Hypothalamus (tissue), 51 donors: ENCODE results near the gene ADAMTS17.

Experiments used
- DNase-seq, 51 donors: peaks; one replicate each; lab custom pipeline; 2025; lab: John Stamatoyannopoulos, UW

The ADAMTS17 gene

DNA sequence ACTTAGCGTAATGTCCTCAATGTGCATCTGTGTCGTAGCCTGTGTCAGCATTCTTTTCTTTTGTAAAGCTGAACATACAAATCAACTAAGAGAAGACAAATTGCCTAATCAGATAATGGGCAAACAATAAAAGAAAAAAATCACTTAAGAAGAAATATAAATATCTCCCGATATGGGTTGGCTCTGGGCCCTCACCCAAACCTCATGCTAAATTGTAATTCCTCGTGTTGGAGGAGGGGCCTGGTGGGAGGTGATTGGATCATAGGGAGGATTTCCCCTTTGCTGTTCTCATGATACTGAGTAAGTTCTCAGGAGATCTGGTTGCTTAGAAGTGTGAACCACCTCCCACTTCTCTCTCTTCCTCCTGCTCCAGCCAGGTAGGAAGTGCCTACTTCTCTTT, 323.6 kb downstream of the ADAMTS17 start:
- DNase-seq, result no peak

- DNase-seq, result no peak
Measured at GRCh38 chr15:100017140-100017539, 324.6 kb downstream of the ADAMTS17 start.

GRCh38 chr15:100016632-100017031, 325.1 kb downstream of the ADAMTS17 start:
- DNase-seq, result no peak

DNA sequence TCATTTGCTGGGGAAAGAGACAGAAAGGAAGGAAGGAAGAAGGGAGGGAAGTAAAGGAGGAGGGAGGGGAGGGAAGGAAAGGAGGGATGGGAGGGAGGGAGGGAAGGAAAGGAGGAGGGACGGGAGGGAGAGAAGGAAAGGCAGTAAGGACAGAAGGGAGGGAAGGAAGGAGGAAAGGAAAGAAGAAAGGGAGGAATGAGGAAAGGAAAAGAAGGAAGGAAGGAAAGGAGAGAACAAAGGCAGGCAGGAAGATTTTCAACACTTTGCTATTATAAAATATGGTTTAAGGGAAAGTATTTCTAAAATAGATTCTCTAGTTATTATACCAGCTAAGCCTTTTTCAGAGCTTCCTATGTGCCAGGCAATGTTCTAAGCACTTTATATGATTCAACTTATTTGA, 330.5 kb downstream of the ADAMTS17 start:
- no peak for DNase-seq

- no peak for DNase-seq
Measured at GRCh38 chr15:100009372-100009771, 332.4 kb downstream of the ADAMTS17 start.

- no peak for DNase-seq
Measured at GRCh38 chr15:100008258-100008657, 333.5 kb downstream of the ADAMTS17 start.

DNA sequence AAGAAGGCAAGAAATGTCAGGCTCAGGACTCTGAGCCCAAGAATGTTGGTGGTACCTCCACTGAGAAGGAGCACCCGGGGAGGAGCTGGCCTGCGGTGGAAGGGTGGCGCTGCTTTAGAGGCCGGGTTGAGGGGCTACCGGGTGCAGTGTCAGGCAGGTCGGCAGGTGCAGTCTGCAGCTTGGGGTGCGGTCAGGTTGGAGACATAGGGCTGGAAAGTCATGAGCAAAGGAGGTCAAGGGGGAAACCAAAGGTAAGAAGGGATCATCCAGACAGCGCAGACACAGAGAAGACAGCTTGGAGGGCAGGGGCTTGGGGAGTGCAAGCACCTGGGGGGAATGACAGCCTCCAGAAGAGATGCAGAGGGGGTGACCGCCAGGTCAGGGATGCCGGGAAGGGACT, 334.2 kb downstream of the ADAMTS17 start:
- DNase-seq, result no peak

GRCh38 chr15:100005715-100006114, 336.1 kb downstream of the ADAMTS17 start:
- no peak for DNase-seq

DNA sequence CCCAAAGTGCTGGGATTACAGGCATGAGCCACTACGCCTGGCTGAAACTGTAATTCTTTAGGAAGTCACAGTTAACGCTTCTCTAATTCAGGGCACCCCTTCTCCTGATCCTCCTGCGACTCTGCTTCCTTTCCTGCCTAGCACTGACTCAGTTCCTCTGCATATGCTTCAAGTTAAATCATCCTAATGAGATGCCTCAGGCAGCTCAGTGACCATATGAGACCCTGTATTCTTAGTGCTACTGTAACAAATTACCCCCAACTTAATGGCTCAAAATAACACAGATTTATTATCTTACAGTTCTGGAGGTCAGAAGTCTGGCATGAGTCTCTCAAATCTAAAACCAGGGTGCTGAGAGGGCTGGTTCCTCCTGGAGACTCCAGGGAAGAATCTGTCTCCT, 336.8 kb downstream of the ADAMTS17 start:
- DNase-seq, result no peak

DNA sequence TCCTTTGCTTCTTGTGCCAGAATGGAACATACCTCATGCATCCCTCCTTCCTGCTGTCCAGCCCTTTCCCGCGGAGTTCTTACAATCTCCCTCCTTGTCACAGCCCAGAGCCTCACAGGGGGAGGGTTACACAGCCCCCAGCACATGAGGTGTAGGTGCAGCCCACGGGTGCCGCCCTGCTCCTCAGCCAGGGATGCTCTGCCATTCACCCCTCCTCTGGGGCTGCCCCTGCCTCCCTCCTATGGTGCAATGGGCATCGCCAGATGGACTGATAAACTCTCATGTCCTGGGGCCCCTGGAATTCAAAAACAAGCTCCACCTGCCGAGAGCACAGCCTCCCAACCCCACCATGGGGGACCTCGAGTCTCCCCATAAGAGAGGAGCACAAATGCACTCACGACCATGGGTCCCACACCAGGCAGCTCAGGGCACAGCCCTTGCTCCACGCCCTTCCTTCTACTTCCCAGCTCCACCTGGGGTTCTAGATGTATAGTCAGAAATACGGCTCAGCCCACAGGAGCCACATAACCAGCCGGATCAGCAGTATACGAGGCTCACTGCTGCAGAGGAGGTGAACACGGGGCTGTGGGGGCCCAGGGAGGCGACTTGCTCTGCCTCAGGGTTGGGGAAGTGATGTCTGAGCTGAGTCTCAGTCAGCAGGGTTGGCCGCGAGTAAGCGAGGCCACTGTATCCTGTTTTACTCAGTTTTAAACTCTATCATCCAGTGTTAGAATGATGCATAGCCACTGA, 338.8 kb downstream of the ADAMTS17 start:
- DNase-seq, result no peak

GRCh38 chr15:100002086-100002620, 339.6 kb downstream of the ADAMTS17 start:
- peak in 6 of 51 donors; percentile 6 to 39 (median 14) for DNase-seq

GRCh38 chr15:100001405-100001804, 340.4 kb downstream of the ADAMTS17 start:
- no peak for DNase-seq

DNA sequence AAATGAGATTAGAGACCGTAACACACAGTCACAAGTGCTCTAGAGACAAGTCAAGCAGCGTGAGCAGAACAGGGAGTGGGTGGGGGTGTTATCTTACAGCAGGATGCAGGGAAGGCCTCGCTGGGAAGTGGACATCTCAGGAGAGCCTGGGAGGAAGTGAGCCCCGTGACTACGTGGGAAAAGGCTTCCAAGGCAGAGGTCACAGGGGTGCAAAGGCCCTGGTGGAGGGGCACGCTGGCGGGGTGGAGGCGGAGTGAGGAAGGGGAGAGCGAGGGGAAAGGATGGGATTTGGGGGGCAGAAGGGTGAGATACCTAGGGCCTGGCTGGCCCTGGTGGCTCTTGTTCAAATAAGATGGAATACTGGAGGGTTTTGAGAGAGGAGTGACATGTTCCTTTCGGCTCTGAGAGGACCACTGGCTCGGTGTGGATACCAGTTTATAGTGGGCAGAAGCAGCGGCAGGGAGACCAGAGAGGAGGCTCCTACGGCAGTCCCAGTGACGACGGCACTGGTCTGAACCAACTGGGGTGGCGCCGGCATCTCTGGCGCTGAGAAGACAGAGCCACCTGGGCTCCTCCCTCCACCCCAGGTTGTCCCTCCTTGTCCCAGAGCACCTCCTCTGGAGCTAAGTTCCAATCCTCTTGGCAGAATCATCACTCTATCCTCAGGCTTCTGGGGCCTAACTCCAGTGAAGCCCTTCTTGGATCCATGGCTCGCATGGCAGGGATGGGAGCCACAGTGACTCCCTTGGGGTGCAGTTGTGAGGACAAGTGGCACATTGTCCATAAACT, 342.3 kb downstream of the ADAMTS17 start:
- no peak for DNase-seq

GRCh38 chr15:99998661-99999101, 343.1 kb downstream of the ADAMTS17 start:
- no peak for DNase-seq

DNA sequence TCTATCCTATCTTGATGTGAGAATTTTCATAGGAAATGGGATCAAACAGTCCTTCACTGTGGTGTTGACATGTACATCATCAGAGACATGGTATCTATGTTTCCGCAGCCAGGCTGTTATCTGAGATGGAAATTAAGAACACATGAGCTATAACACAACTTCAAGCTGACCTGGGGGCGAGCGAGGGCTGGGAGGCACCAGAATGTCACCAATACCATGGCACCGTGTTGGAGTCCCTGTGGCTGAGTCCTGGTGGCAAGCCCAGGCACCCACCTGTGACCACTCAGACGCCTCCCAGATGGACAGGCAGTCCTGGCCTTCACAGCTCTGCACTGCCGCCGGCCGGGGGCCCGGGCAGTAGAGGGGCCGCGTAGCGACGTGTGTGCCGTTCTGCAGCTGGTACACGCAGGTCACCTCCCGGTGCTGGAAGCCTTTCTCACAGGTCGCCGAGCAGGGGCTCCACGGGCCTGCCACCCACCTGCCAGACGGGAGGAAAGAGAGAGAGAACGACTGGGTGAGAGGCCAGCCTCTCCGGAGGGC, 344.6 kb downstream of the ADAMTS17 start:
- DNase-seq, result no peak

- DNase-seq, result no peak
Measured at GRCh38 chr15:99996660-99997059, 345.1 kb downstream of the ADAMTS17 start.

- DNase-seq, result no peak
Measured at GRCh38 chr15:99995543-99995942, 346.2 kb downstream of the ADAMTS17 start.

DNA sequence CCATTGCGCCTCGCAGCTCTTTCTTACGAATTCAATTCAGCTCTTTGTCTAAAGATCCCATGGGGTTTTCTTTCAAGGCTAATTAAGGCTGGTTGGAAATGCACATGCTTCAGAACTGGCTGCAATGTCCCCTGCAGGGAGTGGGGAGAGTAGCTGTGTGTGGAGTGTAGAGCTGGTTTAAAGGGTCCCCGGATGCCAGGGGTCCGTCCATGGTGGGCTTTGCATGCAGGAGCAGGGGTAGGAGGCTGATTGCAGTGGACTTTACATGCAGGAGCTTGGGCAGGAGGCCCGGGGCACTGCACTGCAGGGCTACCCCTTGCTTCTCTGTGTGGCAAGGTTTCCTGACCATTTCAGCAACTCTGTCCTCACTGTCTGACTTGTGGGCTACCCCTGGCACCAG, 346.9 kb downstream of the ADAMTS17 start:
- DNase-seq, result no peak

GRCh38 chr15:99993681-99994131, 348.1 kb downstream of the ADAMTS17 start:
- no peak for DNase-seq

GRCh38 chr15:99993262-99993661, 348.5 kb downstream of the ADAMTS17 start:
- DNase-seq, result no peak

- DNase-seq, result no peak
Measured at GRCh38 chr15:99992611-99993231, 349.1 kb downstream of the ADAMTS17 start.
